NCI-H1417 (cell line): Measurements from ENCODE around the gene LLGL2.

Experiments used
- DNase-seq, 3 experiments: peaks; one replicate each; lab custom pipeline; 2025; lab: John Stamatoyannopoulos, UW

LLGL2 gene

GRCh38 chr17:75492555-75493168 is 32.8 kb upstream of the LLGL2 start:
- DNase-seq = no peak

DNA sequence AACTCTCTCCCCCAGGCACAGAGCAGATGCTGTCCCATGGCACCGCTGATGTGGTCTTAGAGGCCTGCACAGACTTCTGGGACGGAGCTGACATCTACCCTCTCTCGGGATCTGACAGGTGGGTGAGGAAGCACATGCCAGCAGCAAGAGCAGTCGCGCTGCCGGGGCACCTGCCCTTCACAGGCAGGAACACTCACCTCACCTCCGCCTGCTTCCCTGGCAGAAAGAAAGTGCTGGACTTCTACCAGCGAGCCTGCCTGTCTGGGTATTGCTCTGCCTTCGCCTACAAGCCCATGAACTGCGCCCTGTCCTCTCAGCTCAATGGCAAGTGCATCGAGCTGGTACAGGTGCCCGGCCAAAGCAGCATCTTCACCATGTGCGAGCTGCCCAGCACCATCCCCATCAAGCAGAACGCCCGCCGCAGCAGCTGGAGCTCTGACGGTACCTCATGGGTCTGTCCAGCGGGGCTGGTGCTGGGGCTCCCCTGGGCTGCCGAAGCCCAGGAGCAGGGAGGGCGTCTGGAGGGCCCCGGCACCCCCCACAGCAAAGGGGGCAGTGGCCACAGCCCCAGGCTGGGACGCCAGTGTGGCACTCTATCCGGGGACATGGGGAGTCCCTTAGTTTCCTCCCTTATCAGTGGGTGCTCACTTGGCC is 31.9 kb upstream of the LLGL2 start:
- no peak for DNase-seq

DNA sequence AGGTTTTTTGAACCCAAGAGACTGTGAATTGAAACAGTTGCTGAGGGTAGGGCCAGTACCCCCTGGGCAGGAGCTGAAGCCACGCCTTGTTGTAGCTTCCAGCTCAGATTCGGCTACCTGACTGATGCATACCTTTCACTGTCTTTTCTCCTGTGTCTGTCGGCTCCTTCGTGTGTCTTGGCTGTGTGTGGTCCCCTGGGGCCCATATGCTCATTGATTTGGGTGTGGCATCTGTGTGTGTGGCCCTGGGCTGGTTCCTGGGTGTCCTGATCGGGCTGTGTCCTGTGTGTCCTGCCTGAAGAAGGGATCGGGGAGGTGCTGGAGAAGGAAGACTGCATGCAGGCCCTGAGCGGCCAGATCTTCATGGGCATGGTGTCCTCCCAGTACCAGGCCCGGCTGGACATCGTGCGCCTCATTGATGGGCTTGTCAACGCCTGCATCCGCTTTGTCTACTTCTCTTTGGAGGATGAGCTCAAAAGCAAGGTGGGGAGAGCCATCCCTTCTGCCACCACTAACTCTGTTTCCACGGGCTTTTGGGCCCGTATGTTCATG is 31.1 kb upstream of the LLGL2 start:
- no peak for DNase-seq

GRCh38 chr17:75496005-75496404 is 29.5 kb upstream of the LLGL2 start:
- no peak for DNase-seq

DNA sequence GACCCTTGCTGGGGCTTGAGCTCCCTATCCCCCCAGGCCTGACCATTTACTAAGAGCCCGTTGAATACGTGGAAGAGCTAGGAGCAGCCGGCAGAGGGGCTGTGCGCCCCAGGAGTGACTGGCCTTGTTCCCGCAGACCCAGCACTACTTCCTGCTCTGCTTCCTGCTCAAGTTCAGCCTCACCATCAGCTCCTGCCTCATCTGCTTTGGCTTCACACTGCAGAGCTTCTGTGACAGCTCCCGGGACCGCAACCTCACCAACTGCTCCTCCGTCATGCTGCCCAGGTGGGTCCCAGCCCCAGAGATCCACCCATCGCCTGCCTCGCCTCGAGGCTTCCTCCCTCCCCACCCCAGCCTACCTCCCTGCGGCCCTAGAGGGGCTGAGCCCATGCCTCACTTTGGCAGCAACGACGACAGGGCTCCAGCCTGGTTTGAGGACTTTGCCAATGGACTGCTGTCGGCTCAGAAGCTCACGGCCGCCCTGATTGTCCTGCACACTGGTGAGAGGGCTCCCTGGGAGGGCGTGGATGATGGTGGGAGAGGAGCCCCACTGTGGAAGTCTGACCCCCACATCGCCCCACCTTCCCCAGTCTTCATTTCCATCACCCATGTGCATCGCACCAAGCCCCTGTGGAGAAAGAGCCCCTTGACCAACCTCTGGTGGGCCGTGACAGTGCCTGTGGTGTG is 27.3 kb upstream of the LLGL2 start:
- no peak for DNase-seq

GRCh38 chr17:75498726-75499213 is 26.7 kb upstream of the LLGL2 start:
- DNase-seq = no peak

- no peak for DNase-seq
Measured at GRCh38 chr17:75499313-75500022, 26.0 kb upstream of the LLGL2 start.

- DNase-seq = no peak
Measured at GRCh38 chr17:75500419-75501216, 24.9 kb upstream of the LLGL2 start.

- DNase-seq = no peak
Measured at GRCh38 chr17:75501378-75502071, 24.0 kb upstream of the LLGL2 start.

DNA sequence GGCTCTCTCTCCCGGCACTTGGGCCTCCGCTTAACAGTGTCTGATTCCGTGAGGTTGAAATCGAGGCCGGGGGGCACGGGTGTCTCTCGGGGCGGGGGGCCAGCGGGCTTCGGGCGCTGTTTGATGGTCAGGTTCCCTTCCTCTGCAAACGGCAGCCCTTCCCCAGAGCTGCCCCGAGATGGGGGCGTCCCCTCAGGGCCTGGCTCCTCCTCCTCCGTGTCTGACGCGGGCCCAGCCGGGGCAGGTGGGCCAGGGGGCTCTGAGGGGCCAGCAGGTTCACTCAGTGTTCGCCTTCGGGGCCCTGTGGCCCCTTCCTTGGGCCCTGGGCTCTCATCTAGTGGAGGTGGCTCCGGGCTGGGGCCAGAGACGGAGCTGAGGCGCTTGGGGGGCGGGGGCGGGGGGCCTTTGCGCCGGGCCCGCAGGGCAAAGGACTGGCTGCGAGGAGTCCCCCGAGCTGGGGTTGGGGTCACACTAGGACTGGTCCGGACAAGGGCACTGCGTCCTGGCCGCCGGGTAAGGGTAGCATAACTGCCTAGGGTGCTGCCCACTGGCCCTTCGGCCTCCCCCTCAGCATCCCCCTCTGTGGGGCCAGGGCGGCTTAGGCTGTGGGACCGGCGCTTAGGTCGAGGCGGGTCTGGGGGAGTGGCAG is 23.3 kb upstream of the LLGL2 start:
- DNase-seq = no peak

GRCh38 chr17:75502721-75503329 is 22.7 kb upstream of the LLGL2 start:
- DNase-seq = no peak

DNA sequence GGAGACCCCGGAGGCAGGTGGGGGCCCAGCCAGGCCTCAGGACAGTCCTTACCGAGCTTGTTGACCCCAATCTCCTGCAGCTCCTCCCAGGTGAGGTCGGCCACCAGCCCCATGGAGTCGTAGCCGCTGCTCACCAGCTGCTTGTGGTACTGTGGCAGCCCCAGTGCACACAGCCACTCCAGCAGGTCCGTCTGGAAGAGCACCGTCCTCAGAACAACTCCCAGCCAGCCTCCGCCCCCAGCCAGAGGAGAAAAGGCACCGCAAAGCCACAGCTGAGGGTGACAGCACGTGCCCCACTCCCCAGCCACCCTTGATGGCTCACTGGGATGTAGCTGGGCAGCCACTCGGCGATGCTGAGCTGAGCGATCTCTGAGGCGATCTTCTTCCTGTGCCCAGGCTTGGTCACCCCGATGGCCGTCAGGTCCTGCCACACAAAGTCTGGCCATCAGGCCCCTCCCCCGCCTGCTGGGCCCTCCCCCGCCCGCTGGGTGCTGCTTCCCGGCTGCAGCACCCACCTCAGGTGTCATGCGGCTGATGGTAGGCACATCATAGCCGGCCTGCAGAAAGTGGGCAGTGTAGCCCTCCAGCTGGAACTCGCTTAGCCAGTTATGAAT is 22.1 kb upstream of the LLGL2 start:
- DNase-seq = no peak

GRCh38 chr17:75503976-75504346 is 21.5 kb upstream of the LLGL2 start:
- no peak for DNase-seq

- DNase-seq = peak in 2 of 3 experiments; percentile 24 to 27
Measured at GRCh38 chr17:75504347-75505151, 20.9 kb upstream of the LLGL2 start.

DNA sequence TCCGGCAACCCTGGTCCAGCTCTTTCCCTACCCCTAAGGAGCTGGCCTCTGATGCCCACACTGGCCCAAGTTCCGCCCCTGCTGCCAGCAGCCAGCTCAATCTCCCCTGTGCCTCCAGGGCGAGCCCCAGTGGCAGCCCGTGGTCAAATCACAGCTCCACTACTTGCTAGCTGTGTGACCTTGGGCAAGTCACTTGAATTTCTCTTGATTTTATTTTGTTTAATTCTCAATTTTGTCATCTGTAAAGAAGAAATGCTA is 20.4 kb upstream of the LLGL2 start:
- DNase-seq = no peak

DNA sequence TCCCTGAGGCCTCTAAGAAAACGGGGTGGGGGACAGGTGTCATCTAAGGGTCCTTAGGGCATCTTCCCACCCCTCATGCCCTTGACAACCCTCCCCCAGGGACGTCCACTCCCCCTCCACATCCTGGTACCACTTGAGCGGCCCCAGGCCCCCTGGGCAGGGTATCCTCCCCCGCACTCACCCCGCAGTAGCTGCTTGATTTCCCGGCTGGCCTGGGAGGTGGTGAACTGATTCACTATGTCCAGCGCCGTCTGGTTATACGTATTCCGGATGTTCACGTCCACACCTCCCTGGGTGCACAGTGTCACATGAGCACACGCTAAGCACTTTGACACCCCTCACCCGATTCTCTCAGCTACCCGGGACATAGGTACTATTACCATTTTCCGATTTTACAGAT is 19.9 kb upstream of the LLGL2 start:
- no peak for DNase-seq

DNA sequence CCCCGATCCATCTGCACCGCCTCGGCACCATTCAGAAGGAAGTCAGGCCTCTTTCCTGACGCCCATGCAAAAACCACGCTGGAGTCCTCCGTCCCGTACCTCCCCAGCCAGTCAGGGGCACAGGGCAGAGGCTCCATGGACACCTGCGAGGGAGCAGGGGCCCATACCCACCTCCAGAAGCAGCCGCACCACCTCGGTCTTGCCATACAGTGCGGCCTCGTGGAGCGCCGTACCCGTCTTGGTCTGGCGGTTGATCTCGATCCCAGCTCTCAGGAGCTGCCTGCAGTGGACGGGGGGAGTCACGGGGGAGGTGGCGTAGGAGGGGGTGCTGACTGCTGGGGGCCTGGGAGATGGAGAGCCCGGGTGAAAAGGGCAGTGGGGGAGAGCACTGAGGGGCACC is 19.4 kb upstream of the LLGL2 start:
- DNase-seq = no peak

DNA sequence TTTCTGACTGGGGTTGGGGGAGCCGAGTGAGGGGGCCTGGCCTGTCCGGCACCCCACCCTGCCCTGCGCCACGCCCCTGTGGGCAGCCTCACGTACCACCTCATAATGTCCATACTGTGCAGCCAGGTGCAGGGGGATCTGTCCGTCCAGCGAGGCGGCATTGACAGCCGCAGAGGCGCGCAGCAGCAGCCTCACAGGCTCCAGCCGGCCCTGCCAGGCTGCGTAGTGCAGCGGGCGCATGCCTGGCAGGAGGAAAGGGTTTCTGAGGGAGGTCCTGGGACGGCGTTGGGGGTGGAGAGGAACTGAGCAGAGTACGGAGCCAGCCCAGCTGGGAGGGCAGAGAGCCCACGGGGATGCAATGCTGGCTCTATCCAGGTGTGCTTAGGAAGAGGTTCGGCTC is 18.6 kb upstream of the LLGL2 start:
- DNase-seq = no peak
